ENCODE measurements around the gene KDM2A.

DNA sequence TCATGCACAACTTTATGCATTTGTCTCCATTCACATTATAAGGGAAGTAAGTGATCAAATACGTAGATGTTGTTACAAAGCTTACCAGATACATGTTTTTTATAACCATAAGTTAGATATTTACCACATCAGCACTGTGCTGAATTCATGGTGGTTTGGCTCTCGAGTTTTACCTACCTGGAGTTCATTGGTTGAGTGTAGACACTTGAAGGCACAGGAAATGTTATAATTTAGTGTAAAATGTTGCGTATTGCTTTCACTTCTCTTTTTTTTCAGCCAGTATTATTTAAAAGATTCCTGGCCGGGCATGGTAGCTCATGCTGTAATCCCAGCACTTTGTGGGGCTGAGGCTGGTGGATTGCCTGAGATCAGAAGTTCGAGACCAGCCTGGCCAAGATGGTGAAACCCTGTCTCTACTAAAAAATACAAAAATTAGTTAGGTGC lies 94.1 kb downstream of the KDM2A start:
- TF ChIP-seq, protein P1, sequence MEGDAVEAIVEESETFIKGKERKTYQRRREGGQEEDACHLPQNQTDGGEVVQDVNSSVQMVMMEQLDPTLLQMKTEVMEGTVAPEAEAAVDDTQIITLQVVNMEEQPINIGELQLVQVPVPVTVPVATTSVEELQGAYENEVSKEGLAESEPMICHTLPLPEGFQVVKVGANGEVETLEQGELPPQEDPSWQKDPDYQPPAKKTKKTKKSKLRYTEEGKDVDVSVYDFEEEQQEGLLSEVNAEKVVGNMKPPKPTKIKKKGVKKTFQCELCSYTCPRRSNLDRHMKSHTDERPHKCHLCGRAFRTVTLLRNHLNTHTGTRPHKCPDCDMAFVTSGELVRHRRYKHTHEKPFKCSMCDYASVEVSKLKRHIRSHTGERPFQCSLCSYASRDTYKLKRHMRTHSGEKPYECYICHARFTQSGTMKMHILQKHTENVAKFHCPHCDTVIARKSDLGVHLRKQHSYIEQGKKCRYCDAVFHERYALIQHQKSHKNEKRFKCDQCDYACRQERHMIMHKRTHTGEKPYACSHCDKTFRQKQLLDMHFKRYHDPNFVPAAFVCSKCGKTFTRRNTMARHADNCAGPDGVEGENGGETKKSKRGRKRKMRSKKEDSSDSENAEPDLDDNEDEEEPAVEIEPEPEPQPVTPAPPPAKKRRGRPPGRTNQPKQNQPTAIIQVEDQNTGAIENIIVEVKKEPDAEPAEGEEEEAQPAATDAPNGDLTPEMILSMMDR (IDR thresholded peaks at IDR 0.05) = no peak
- no peak for TF ChIP-seq POLR2A (IDR thresholded peaks at IDR 0.05)
